ENCODE results near the gene EXOC3L1. TPM values are rescaled to one million over a fixed set of nuclear protein-coding genes. Genes with fewer than 3 reads are reported as not detected.

Gene EXOC3L1
- total and polyA plus RNA-seq, 2 of the 13 experiments (the other 11 are each of a cell fraction or from before 2014, with no cell fraction given), result 0.12 TPM; not detected in 1

GRCh38 chr16:67207249-67208091, 17.5 kb upstream of the EXOC3L1 start (continued):
- TF ChIP-seq ZNF205 (CRISPR knock-in tag; IDR thresholded peaks at IDR 0.05), result no peak
- TF ChIP-seq ZNF224 (CRISPR knock-in tag; IDR thresholded peaks at IDR 0.05), result no peak
- no peak for TF ChIP-seq HNRNPK (IDR thresholded peaks at IDR 0.05; ENCODE audit: low read depth, low read length, poor library complexity, severe bottlenecking)
- no peak for TF ChIP-seq ZBTB49 (CRISPR knock-in tag; IDR thresholded peaks at IDR 0.05; ENCODE audit: borderline replicate concordance)
- TF ChIP-seq NR2F6 (IDR thresholded peaks at IDR 0.05), result 0 out of 2 replicates have a peak, but pooled peaks have one; percentile 49
- peak; percentile 67 for TF ChIP-seq NR2F6 (CRISPR knock-in tag; IDR thresholded peaks at IDR 0.05)
- TF ChIP-seq ZNF773 (CRISPR knock-in tag; IDR thresholded peaks at IDR 0.05; ENCODE audit: borderline replicate concordance), result no peak
- TF ChIP-seq ZNF792 (CRISPR knock-in tag; IDR thresholded peaks at IDR 0.05), result no peak
- peak; percentile 81 for TF ChIP-seq AGO1 (IDR thresholded peaks at IDR 0.05; ENCODE audit: low read depth, low read length, poor library complexity, severe bottlenecking)
- no peak for TF ChIP-seq WIZ (CRISPR knock-in tag; IDR thresholded peaks at IDR 0.05)
- TF ChIP-seq TOE1 (CRISPR knock-in tag; IDR thresholded peaks at IDR 0.05), result no peak
- TF ChIP-seq ATF4 (CRISPR knock-in tag; IDR thresholded peaks at IDR 0.05), result no peak
- TF ChIP-seq MAZ (IDR thresholded peaks at IDR 0.05; ENCODE audit: borderline replicate concordance, low read depth, low read length), result no peak
- peak; percentile 72; the same call in 1 of the 2 replicates for TF ChIP-seq MAZ (CRISPR knock-in tag; IDR thresholded peaks at IDR 0.05; ENCODE audit: low read depth)
- no peak for TF ChIP-seq SPEN (CRISPR knock-in tag; IDR thresholded peaks at IDR 0.05; ENCODE audit: low read depth)
- no peak for TF ChIP-seq PHF8 (CRISPR knock-in tag; IDR thresholded peaks at IDR 0.05)
- no peak for TF ChIP-seq PHF21A (CRISPR knock-in tag; IDR thresholded peaks at IDR 0.05)
- TF ChIP-seq ZNF747 (CRISPR knock-in tag; IDR thresholded peaks at IDR 0.05; ENCODE audit: borderline replicate concordance), result no peak
- TF ChIP-seq ZNF709 (CRISPR knock-in tag; IDR thresholded peaks at IDR 0.05), result no peak
- no peak for TF ChIP-seq CHCHD3 (CRISPR knock-in tag; IDR thresholded peaks at IDR 0.05)
- no peak for TF ChIP-seq ZNF562 (CRISPR knock-in tag; IDR thresholded peaks at IDR 0.05; ENCODE audit: borderline replicate concordance)
- 0 out of 2 replicates have a peak, but pooled peaks have one; percentile 26 for TF ChIP-seq NFE2L1 (CRISPR knock-in tag; IDR thresholded peaks at IDR 0.05; ENCODE audit: borderline replicate concordance)
- no peak for TF ChIP-seq ZBTB46 (CRISPR knock-in tag; IDR thresholded peaks at IDR 0.05; ENCODE audit: borderline replicate concordance)
- no peak for TF ChIP-seq FOXA1 (IDR thresholded peaks at IDR 0.05)
- TF ChIP-seq FOXA1 (CRISPR knock-in tag; IDR thresholded peaks at IDR 0.05), result no peak
- no peak for TF ChIP-seq MXI1 (IDR thresholded peaks at IDR 0.05; ENCODE audit: borderline replicate concordance, low read depth, low read length)

Measured in HepG2 (cell line).